BE2C (cell line): ENCODE data around the gene ECHS1.

Source experiments
- DNase-seq: peaks from one replicate; pipeline ENCODE4 v3.0.0-alpha.2; 2020
- H3K27me3 ChIP-seq: fragments of 250-450 bp; sonication (Bioruptor Pico); 2 replicates; pipeline ENCODE4 v1.5.1; 2020; ENCODE audit warnings: mild to moderate bottlenecking
- H3K36me3 ChIP-seq: fragments of 250-450 bp; sonication (Bioruptor Pico); 2 replicates; pipeline ENCODE4 v1.5.1; 2020; ENCODE audit warnings: mild to moderate bottlenecking
- H3K4me1 ChIP-seq: fragments of 250-450 bp; sonication (Bioruptor Pico); 2 replicates; pipeline ENCODE4 v1.5.1; 2020
- H3K4me3 ChIP-seq: 2 replicates; pipeline ENCODE4 v1.5.1; 2011; ENCODE audit warnings: low read depth, low read length
- H3K9me3 ChIP-seq: fragments of 250-450 bp; sonication (Bioruptor Pico); 2 replicates; pipeline ENCODE4 v1.5.1; 2020
- TF ChIP-seq, protein P1 (sequence below): IDR thresholded peaks from 2 replicates; pipeline ENCODE4 v1.5.1; 2012; ENCODE audit warnings: mild to moderate bottlenecking, low read depth, low read length

The ECHS1 gene

DNA sequence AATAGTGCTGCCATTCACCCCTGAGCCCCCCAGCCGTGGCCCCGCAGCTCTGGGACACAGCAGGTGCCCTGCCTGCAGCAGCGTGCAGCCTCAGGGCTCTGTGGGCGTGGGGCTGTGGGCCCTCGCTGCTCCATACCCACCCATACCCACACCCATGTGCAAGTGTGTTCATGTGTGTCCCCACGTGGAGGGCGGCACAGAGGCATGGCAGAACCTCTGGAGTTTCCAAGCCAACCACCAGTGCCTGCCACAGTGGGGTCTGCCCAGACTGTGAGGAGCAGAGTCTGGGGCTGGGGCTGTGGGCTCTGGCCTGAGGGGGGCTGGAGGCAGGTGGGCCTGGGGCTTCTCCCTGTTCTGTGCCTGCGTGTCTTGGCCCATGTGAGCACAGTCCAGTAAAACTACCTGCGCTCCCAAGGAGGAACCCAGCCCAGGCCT is 23.6 kb downstream of the ECHS1 start:
- H3K36me3 ChIP-seq, result no peaks in the 10 kb centered on the region
- no peaks in the 10 kb centered on the region; the same call in 1 of the 2 replicates for H3K27me3 ChIP-seq
- H3K4me3 ChIP-seq, result no peak overlapping the region
- DNase-seq, result no peak
- H3K4me1 ChIP-seq, result no peaks in the 10 kb centered on the region; the same call in 1 of the 2 replicates
- H3K9me3 ChIP-seq, result no peaks in the 10 kb centered on the region
- TF ChIP-seq, protein P1, sequence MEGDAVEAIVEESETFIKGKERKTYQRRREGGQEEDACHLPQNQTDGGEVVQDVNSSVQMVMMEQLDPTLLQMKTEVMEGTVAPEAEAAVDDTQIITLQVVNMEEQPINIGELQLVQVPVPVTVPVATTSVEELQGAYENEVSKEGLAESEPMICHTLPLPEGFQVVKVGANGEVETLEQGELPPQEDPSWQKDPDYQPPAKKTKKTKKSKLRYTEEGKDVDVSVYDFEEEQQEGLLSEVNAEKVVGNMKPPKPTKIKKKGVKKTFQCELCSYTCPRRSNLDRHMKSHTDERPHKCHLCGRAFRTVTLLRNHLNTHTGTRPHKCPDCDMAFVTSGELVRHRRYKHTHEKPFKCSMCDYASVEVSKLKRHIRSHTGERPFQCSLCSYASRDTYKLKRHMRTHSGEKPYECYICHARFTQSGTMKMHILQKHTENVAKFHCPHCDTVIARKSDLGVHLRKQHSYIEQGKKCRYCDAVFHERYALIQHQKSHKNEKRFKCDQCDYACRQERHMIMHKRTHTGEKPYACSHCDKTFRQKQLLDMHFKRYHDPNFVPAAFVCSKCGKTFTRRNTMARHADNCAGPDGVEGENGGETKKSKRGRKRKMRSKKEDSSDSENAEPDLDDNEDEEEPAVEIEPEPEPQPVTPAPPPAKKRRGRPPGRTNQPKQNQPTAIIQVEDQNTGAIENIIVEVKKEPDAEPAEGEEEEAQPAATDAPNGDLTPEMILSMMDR, result no peak

DNA sequence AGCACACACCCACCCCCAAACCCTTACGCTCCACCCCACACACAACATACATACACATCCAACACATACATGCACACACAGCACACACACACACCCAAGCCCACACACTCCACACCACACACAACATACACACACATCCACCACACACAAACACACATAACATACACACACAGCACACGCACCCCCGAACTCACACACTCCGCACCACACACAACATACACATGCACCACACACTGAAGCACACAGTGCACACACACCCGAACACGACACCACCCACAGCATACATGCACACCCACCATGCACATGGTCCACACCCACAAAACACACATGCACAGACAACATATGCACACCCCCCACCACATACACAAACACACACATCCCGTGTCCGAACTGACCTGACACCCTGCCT is 24.0 kb downstream of the ECHS1 start:
- no peaks in the 10 kb centered on the region; the same call in 1 of the 2 replicates for H3K27me3 ChIP-seq
- no peaks in the 10 kb centered on the region for H3K36me3 ChIP-seq
- TF ChIP-seq, protein P1, result no peak
- H3K4me3 ChIP-seq, result no peak overlapping the region
- DNase-seq, result no peak
- H3K9me3 ChIP-seq, result no peaks in the 10 kb centered on the region
- no peaks in the 10 kb centered on the region; the same call in 1 of the 2 replicates for H3K4me1 ChIP-seq

DNA sequence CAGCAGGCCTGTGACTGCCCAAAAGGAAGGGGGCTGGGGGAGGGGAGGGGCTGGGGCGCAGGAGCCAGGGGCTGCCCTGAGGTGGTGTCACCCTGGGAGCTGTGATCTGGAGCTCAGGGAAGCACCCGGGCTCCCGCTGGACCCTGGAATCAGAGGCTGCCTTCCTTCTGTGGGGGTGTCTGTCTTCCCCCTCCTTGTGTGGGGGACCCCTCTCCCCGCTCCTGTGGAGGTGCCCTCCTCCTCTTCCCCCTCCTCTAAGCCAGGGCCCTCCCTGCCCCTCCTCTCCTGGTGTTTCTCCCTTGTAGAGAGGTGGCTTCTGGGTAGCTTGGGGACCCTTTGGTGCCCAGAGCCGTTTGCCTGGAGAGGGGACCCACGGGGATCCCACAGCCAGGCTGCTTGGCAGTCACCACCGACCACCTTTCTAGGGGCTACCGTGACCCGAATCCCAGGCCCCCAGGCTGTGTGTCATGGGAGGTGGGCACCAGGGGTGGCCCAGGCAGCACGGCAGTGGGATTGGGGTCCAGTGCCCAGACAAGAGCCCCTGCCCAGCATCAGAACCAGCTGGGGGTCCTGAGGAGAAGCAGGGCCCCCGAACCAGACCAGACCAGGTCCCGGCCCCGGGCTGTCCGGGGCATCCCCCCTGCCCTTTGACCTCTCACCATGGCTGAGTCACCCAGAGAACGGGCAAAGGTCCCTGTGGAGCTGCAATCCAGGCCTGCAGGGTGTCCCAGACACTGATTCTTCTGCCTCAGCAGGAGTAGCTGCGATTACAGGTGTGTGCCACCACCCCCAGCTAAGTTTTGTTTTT is 25.2 kb downstream of the ECHS1 start:
- no peak for DNase-seq
- TF ChIP-seq, protein P1, result no peak
- Histone ChIP-seq H3K4me3 (no peak overlapping the region), H3K4me1 (no peaks in the 10 kb centered on the region; the same call in 1 of the 2 replicates), H3K36me3 (no peaks in the 10 kb centered on the region), H3K27me3 (no peaks in the 10 kb centered on the region; the same call in none of the 2 replicates), H3K9me3 (no peaks in the 10 kb centered on the region)

DNA sequence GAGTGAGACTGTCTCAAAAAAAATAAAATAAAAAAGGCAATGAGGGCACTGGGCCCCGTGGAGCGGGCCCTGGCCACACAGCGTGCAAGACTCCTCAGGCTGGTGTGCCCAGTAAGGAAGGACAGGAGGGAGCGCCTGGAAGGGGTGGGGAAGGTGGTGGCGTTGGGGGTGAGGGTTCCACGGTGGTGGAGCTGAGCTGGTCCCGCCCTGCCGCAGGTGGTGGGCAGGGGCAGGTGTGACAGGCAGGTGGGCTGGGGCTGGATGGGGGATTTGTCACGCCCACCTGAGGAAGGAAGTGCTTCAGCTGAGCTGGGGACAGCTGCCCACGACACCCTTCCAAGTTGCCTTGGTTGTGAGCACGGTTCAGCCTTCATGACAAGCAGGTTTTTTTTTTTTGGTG is 26.7 kb downstream of the ECHS1 start:
- no peaks in the 10 kb centered on the region; the same call in 1 of the 2 replicates for H3K4me1 ChIP-seq

DNA sequence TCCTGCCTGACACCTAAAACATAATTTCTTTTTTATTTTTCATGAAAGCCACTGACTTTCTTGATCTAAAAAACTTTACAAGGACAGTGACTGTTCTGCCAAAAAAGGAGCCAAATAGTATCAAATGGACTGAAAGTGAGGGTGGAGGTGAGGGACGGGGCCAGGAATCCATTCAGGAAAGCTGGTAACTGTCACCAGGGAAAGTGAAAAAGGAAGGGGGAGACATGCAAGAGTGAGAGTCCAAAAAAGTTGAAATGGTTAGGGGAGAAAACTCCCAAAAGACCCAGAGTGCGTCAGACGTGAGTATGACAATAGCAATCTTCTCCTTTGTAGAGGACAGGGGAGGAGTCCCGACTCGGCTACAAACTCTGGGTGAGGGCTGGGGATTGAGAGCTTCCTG is 28.9 kb downstream of the ECHS1 start:
- peaks cover 4% of the 10 kb centered on the region for H3K27me3 ChIP-seq

More for the DNA sequence above, 26.7 kb downstream of the ECHS1 start:
- H3K36me3 ChIP-seq, result no peaks in the 10 kb centered on the region
- no peak overlapping the region for H3K4me3 ChIP-seq
- TF ChIP-seq, protein P1, result no peak
- peaks cover 4% of the 10 kb centered on the region for H3K27me3 ChIP-seq
- DNase-seq, result no peak
- no peaks in the 10 kb centered on the region for H3K9me3 ChIP-seq

More for the DNA sequence above, 28.9 kb downstream of the ECHS1 start:
- Histone ChIP-seq H3K9me3 (no peaks in the 10 kb centered on the region), H3K4me3 (no peak overlapping the region), H3K4me1 (no peaks in the 10 kb centered on the region; the same call in 1 of the 2 replicates), H3K36me3 (no peaks in the 10 kb centered on the region)
- TF ChIP-seq, protein P1, result no peak
- no peak for DNase-seq
